GM12891 (cell line): ENCODE data around the gene NGB.

Experiments
- POLR2A ChIP-seq: IDR thresholded peaks from 2 replicates; pipeline ENCODE4 v1.6.1; 2011; ENCODE audit warnings: low read depth, low read length, control low read depth
- POLR2AphosphoS5 ChIP-seq: IDR thresholded peaks from 2 replicates; pipeline ENCODE4 v1.6.1; 2011; ENCODE audit warnings: low read depth, low read length, control low read depth
- SPI1 ChIP-seq: IDR thresholded peaks from 2 replicates; pipeline ENCODE4 v1.6.1; 2011; ENCODE audit warnings: low read depth, low read length, control low read depth
- TAF1 ChIP-seq: IDR thresholded peaks from 2 replicates; pipeline ENCODE4 v1.6.1; 2011; ENCODE audit warnings: low read depth, low read length, control low read depth

DNA sequence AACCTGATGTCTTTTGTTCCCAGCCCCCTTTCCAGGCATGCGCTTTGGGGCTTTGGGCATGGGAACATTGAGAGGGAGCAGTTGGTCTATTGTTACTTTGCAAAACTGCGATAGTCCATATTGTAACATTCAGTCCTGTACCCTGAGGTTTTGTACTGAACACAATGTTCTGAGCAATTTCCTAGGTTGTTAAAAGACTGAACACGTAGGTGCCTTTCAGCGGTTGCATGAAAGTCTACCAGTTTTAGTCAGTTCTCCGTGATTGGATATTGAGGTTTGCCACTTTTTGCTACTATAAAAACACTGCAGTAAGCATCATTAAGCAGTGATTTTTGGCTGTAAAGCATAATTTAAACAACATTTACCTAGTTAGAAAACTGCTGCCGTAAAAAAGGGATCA, 20.1 kb downstream of the NGB start:
- TF ChIP-seq POLR2A: no peak
- TF ChIP-seq POLR2AphosphoS5: no peak
- TF ChIP-seq TAF1: no peak
- no peak for TF ChIP-seq SPI1
